ENCODE results near the gene LRRC1.

DNA sequence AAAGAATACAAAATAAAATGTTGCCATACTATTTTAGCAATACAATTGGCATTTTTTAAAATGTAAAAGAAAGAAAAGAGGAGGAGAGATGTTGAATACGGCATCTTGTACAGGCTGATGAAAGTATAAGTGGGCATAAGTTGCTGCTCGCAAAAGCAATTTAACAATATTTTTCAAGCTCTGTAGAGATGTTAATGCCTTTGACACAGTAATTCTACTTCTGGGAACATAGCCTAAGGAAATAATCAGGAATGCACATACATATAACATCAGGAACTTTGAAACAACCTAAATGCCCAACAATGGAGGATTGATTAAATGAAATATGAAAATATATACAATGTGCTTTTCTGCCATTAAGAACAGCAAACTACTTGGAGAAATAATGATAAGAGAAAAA, 80.2 kb downstream of the LRRC1 start:
- no peak for TF ChIP-seq POLR2AphosphoS5 (IDR thresholded peaks at IDR 0.05; ENCODE audit: insufficient read depth, low read depth, low read length)
- TF ChIP-seq CTCF (IDR thresholded peaks at IDR 0.05; ENCODE audit: extremely low read depth in 1 of 2, insufficient read depth in 1 of 2, low read depth in 1 of 2, low read length in 2 of 2), result no peak
- TF ChIP-seq EZH2 (IDR thresholded peaks at IDR 0.05; ENCODE audit: borderline replicate concordance, low read depth, low read length, severe bottlenecking), result no peak
- no peak for TF ChIP-seq POLR2A (IDR thresholded peaks at IDR 0.05; ENCODE audit: low read depth, low read length)
- no peak for TF ChIP-seq MAX (IDR thresholded peaks at IDR 0.05; ENCODE audit: insufficient read depth, insufficient read length)
- no peak for TF ChIP-seq GATA2 (IDR thresholded peaks at IDR 0.05; ENCODE audit: insufficient read depth, insufficient read length, low read depth, low read length)
- TF ChIP-seq FOS (IDR thresholded peaks at IDR 0.05; ENCODE audit: borderline replicate concordance, insufficient read depth, low read length), result no peak
- TF ChIP-seq MYC (IDR thresholded peaks at IDR 0.05; ENCODE audit: low read depth, low read length), result no peak
